Measurements from ENCODE around the gene FAAP100. TPM values are rescaled to one million over a fixed set of nuclear protein-coding genes. Genes with fewer than 3 reads are reported as not detected.

FAAP100 gene
- total RNA-seq, 1 experiment from 2014 or later = 54.7 TPM

DNA sequence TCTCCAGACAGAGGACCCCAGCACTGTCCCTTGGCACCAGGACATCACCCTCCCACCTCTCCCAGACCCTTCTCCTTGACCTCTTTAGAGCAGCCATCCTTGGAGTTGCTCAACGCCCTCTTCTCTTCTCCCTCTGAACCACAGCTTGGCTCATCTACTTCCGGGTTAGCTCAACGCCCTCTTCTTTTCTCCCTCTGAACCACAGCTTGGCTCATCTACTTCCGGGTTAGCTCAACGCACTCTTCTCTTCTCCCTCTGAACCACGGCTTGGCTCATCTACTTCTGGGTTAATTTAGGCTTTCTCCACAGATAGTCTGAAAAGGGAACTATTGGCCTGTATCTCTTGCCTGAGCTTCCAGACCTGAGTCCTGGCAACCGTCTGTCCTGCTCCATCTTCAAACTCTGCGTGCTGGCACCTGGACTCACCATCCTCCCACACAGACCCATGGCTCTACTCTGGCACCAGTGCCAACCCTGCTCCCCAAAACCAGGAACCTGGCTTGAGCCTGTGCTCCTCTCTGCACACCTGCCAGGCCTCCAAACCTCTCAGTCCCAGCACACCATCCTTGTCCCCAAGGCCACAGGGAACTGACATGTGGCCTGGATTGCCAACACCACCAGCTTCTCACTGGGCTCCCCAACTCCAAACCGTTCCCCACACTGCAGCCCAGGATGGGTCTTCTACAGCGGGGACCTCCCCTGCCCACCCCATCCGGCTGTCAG is 25.3 kb upstream of the FAAP100 start:
- Mint-ChIP-seq H3K27me3 (ENCODE audit: low read depth) (no peaks in the 10 kb centered on the region), H3K9me3 (no peaks in the 10 kb centered on the region), H3K27ac (peak overlapping the region; percentile 12), H3K4me3 (no peak overlapping the region), H3K4me1 (no peaks in the 10 kb centered on the region), H3K36me3 (peaks cover 37% of the 10 kb centered on the region)
- DNase-seq (ENCODE audit: low spot score) (no peak), ATAC-seq (no peak)
- CTCF ChIA-PET = interaction anchor here (0.5 kb wide), 1 partner anchor 10 kb away, joined by 3 read pairs; no protein-coding TSS in a partner anchor
- TF ChIP-seq, protein P1, sequence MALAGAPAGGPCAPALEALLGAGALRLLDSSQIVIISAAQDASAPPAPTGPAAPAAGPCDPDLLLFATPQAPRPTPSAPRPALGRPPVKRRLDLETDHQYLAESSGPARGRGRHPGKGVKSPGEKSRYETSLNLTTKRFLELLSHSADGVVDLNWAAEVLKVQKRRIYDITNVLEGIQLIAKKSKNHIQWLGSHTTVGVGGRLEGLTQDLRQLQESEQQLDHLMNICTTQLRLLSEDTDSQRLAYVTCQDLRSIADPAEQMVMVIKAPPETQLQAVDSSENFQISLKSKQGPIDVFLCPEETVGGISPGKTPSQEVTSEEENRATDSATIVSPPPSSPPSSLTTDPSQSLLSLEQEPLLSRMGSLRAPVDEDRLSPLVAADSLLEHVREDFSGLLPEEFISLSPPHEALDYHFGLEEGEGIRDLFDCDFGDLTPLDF (CRISPR knock-in tag; IDR thresholded peaks at IDR 0.05) = no peak
- TF ChIP-seq ZNF121 (CRISPR knock-in tag; IDR thresholded peaks at IDR 0.05) = no peak
- POLR2A ChIA-PET = no interaction called here

DNA sequence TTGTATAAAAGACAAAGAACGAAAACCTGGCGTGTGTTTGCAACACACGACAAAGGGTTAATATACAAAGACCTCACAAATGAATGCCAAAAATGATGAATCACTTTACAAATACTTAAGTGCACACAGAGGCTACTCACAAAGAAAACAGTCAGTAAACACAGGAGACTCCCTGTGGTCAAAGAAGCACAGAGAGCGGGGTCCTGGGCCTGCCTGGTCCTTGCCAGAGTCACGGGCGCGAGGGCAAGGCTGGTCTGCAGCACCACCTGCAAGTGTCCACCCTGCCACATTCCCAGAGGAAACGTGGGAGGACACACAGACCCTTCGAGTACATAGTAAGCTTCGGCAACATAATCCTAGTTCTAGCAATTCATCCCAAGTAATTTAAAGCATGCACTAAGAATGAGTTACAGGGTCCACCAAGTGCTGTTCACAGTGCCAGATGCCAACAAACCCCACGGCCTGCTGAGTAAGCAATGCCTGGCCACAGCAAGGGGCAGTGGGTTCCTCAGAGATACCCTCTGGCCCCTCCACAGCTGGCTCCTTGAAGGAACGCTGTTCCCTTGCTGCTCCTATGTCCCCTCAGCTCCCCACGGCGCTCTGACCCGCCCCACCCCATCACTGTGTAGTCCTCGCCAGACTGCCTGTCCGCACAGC is 24.6 kb upstream of the FAAP100 start:
- Mint-ChIP-seq H3K27me3 (ENCODE audit: low read depth) (no peaks in the 10 kb centered on the region), H3K27ac (peak overlapping the region; percentile 37; the same call in 1 of the 2 replicates), H3K4me3 (no peak overlapping the region), H3K4me1 (no peaks in the 10 kb centered on the region), H3K9me3 (no peaks in the 10 kb centered on the region), H3K36me3 (peaks cover 34% of the 10 kb centered on the region)
- ChIA-PET POLR2A (no interaction called here), CTCF (no interaction called here)
- TF ChIP-seq RELA (CRISPR knock-in tag; IDR thresholded peaks at IDR 0.05; ENCODE audit: borderline replicate concordance) = no peak
- no peak for TF ChIP-seq ZBTB43 (CRISPR knock-in tag; IDR thresholded peaks at IDR 0.05)
- no peak for TF ChIP-seq ZNF138 (CRISPR knock-in tag; conservative IDR thresholded peaks at IDR 0.05)
- TF ChIP-seq ZNF263 (CRISPR knock-in tag; IDR thresholded peaks at IDR 0.05; ENCODE audit: low read depth) = no peak
- no peak for TF ChIP-seq TEAD4 (CRISPR knock-in tag; IDR thresholded peaks at IDR 0.05)
- no peak for TF ChIP-seq E2F5 (CRISPR knock-in tag; IDR thresholded peaks at IDR 0.05)
- TF ChIP-seq GTF2I (CRISPR knock-in tag; conservative IDR thresholded peaks at IDR 0.05) = no peak
- TF ChIP-seq SP1 (CRISPR knock-in tag; conservative IDR thresholded peaks at IDR 0.05) = no peak
- no peak for TF ChIP-seq MYBL2 (CRISPR knock-in tag; IDR thresholded peaks at IDR 0.05)
- TF ChIP-seq, protein P2, sequence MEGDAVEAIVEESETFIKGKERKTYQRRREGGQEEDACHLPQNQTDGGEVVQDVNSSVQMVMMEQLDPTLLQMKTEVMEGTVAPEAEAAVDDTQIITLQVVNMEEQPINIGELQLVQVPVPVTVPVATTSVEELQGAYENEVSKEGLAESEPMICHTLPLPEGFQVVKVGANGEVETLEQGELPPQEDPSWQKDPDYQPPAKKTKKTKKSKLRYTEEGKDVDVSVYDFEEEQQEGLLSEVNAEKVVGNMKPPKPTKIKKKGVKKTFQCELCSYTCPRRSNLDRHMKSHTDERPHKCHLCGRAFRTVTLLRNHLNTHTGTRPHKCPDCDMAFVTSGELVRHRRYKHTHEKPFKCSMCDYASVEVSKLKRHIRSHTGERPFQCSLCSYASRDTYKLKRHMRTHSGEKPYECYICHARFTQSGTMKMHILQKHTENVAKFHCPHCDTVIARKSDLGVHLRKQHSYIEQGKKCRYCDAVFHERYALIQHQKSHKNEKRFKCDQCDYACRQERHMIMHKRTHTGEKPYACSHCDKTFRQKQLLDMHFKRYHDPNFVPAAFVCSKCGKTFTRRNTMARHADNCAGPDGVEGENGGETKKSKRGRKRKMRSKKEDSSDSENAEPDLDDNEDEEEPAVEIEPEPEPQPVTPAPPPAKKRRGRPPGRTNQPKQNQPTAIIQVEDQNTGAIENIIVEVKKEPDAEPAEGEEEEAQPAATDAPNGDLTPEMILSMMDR (IDR thresholded peaks at IDR 0.05) = no peak
- TF ChIP-seq, protein P3, sequence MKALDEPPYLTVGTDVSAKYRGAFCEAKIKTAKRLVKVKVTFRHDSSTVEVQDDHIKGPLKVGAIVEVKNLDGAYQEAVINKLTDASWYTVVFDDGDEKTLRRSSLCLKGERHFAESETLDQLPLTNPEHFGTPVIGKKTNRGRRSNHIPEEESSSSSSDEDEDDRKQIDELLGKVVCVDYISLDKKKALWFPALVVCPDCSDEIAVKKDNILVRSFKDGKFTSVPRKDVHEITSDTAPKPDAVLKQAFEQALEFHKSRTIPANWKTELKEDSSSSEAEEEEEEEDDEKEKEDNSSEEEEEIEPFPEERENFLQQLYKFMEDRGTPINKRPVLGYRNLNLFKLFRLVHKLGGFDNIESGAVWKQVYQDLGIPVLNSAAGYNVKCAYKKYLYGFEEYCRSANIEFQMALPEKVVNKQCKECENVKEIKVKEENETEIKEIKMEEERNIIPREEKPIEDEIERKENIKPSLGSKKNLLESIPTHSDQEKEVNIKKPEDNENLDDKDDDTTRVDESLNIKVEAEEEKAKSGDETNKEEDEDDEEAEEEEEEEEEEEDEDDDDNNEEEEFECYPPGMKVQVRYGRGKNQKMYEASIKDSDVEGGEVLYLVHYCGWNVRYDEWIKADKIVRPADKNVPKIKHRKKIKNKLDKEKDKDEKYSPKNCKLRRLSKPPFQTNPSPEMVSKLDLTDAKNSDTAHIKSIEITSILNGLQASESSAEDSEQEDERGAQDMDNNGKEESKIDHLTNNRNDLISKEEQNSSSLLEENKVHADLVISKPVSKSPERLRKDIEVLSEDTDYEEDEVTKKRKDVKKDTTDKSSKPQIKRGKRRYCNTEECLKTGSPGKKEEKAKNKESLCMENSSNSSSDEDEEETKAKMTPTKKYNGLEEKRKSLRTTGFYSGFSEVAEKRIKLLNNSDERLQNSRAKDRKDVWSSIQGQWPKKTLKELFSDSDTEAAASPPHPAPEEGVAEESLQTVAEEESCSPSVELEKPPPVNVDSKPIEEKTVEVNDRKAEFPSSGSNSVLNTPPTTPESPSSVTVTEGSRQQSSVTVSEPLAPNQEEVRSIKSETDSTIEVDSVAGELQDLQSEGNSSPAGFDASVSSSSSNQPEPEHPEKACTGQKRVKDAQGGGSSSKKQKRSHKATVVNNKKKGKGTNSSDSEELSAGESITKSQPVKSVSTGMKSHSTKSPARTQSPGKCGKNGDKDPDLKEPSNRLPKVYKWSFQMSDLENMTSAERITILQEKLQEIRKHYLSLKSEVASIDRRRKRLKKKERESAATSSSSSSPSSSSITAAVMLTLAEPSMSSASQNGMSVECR (CRISPR knock-in tag; IDR thresholded peaks at IDR 0.05; ENCODE audit: borderline replicate concordance) = no peak
- TF ChIP-seq TCF7 (CRISPR knock-in tag; IDR thresholded peaks at IDR 0.05; ENCODE audit: low read depth) = no peak
- TF ChIP-seq GRHL2 (CRISPR knock-in tag; IDR thresholded peaks at IDR 0.05; ENCODE audit: insufficient replicate concordance, severe bottlenecking) = no peak
- TF ChIP-seq NR3C1 (CRISPR knock-in tag; conservative IDR thresholded peaks at IDR 0.05; ENCODE audit: low read depth) = no peak
- no peak for TF ChIP-seq ESRRA (CRISPR knock-in tag; IDR thresholded peaks at IDR 0.05; ENCODE audit: borderline replicate concordance)
- no peak for DNase-seq (ENCODE audit: low spot score)
- ATAC-seq = no peak
